Kidney epithelial cell (primary cell): ENCODE data around the gene HHAT. TPM values are rescaled to one million over a fixed set of nuclear protein-coding genes. Genes with fewer than 3 reads are reported as not detected.

ENCODE experiments used
- DNase-seq: peaks from one replicate; pipeline ENCODE4 v3.0.0-alpha.2; 2010; ENCODE audit warnings: low read depth
- H3K27me3 ChIP-seq: 2 replicates; pipeline ENCODE4 v1.6.0; 2011; ENCODE audit warnings: low read length; ENCODE audit not compliant: control insufficient read depth, insufficient read depth
- H3K36me3 ChIP-seq: 2 replicates; pipeline ENCODE4 v1.5.1; 2011; ENCODE audit warnings: low read length; ENCODE audit not compliant: control insufficient read depth, insufficient read depth
- H3K4me3 ChIP-seq: 2 replicates; pipeline ENCODE4 v1.5.1; 2011; ENCODE audit warnings: low read depth, mild to moderate bottlenecking, control low read depth, low read length
- total RNA-seq: library from RNA; depleted of rRNA; stranded (reverse); fragments of >200 nt; gene quantifications from 2 replicates; pipeline ENCODE4 v1.2.3, GENCODE V29; 2015
- TF ChIP-seq, protein P1 (sequence below): IDR thresholded peaks from 2 replicates; pipeline ENCODE4 v1.5.1; 2011; ENCODE audit warnings: mild to moderate bottlenecking, moderate library complexity, low read length, control low read depth, inconsistent platforms; ENCODE audit not compliant: insufficient read depth, poor library complexity, severe bottlenecking

HHAT gene
- total RNA-seq, 1 donor from 2014 or later = 15.0 TPM

DNA sequence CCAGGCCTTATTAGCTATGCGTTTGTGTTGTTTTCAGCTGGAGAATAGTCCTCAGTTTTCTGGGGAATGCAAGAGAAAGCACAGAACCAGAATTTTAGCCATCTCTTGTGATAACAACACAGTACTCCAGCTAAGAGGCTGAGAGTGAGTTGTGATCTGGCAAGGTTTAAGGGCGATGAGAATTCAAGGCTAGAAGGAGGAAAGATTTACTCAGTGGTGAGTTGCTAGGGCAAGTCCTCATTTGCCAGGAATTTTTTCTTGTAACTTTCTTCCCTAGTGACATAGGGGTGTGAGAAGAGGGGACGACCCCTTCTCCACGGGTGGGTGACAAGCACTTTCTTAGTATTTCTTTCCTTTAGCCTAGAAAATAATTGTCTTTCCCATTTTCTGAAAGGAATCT, 53.2 kb downstream of the HHAT start:
- no peak overlapping the region for H3K4me3 ChIP-seq
- H3K27me3 ChIP-seq = no peaks in the 10 kb centered on the region
- DNase-seq = no peak
- H3K36me3 ChIP-seq = no peaks in the 10 kb centered on the region
- TF ChIP-seq, protein P1, sequence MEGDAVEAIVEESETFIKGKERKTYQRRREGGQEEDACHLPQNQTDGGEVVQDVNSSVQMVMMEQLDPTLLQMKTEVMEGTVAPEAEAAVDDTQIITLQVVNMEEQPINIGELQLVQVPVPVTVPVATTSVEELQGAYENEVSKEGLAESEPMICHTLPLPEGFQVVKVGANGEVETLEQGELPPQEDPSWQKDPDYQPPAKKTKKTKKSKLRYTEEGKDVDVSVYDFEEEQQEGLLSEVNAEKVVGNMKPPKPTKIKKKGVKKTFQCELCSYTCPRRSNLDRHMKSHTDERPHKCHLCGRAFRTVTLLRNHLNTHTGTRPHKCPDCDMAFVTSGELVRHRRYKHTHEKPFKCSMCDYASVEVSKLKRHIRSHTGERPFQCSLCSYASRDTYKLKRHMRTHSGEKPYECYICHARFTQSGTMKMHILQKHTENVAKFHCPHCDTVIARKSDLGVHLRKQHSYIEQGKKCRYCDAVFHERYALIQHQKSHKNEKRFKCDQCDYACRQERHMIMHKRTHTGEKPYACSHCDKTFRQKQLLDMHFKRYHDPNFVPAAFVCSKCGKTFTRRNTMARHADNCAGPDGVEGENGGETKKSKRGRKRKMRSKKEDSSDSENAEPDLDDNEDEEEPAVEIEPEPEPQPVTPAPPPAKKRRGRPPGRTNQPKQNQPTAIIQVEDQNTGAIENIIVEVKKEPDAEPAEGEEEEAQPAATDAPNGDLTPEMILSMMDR = no peak

DNA sequence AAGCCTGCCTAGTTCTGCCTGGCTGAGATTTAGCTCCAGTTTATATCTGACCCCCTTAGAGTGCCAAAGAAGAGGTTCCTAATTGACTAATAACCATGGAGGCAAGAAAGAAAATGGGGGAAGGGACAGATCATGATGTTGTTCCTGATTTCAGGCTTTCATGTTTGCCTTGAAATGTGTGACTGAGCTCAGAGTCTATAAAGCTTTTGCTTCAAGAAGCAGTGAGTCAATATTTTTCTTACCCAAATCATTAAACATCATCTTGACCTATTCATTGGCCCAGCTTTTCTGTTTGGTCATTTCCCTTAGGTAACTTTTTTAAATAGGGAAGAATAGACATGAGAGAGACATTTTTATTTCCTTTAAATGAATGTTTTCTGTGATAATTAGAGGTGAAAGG, 55.9 kb downstream of the HHAT start:
- TF ChIP-seq, protein P1 = no peak
- DNase-seq = peak; percentile 65
- H3K36me3 ChIP-seq = no peaks in the 10 kb centered on the region
- no peaks in the 10 kb centered on the region for H3K27me3 ChIP-seq
- H3K4me3 ChIP-seq = no peak overlapping the region

DNA sequence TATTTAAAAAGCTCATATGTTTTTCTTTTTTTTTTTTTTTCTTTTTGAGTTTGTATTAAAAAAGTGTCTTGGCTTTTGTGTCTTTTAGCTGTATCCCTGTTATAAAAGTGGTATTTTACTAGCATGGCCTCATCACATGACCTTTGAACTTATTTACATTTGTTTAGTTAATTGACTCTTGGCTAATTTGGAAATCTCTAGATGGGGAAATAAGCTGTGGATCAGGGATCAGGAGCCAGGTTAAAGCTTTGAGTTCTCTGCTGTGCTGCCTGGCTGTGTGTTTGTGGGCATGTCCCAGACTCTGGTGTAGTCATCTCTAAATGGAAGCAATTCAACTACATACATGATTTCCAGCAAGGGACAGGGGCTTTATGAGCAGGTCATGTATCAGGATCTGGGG, 56.5 kb downstream of the HHAT start:
- H3K27me3 ChIP-seq = no peaks in the 10 kb centered on the region
- TF ChIP-seq, protein P1 = no peak
- H3K4me3 ChIP-seq = no peak overlapping the region
- DNase-seq = no peak
- no peaks in the 10 kb centered on the region for H3K36me3 ChIP-seq

DNA sequence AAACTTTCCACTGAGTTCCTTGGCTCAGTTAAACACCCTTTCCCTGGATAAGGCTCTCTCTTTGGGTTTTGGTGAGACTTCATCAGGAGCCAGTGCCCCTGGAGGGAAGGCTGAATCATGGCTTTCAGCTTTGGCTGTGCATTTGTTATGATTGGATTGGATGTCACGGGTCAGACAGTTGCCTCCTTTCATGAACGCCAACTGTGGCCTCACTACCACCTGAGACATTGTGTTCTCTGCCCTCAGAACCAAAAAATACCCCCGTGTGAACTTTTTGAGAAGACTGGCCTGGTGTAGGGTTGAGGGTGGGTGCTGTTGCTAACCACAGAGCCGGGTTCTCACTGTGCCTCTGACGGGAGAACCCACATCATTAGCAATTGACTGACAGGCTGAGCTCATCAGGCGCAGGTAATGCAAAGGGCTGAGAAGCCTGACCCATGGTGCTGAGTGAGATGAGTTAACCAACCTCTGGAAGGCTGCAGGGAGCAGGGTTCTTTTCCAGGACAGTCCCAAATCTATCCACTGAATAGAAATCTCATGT, 65.6 kb downstream of the HHAT start:
- Histone ChIP-seq H3K36me3 (no peaks in the 10 kb centered on the region), H3K27me3 (no peaks in the 10 kb centered on the region), H3K4me3 (no peak overlapping the region)
- no peak for DNase-seq
- TF ChIP-seq, protein P1 = no peak

DNA sequence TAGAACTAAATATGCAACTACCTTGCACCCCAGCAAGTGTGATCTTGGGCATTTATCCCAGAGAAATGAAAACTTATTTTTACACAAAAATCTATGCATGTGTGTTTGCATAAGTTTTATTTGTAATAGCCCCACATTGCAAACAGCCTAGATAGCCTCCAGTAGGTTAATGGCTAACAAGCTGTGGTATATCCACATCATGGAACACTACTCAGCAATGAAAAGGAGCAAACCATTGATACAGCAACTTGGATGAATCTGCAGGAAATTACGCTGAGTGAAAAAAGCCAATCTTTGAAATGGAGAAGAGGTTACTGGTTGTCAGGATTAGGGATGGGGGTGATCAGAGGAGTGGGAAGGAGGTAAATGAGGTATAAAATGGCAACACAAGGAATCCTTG, 67.8 kb downstream of the HHAT start:
- H3K27me3 ChIP-seq = no peaks in the 10 kb centered on the region
- no peak for DNase-seq
- TF ChIP-seq, protein P1 = no peak

DNA sequence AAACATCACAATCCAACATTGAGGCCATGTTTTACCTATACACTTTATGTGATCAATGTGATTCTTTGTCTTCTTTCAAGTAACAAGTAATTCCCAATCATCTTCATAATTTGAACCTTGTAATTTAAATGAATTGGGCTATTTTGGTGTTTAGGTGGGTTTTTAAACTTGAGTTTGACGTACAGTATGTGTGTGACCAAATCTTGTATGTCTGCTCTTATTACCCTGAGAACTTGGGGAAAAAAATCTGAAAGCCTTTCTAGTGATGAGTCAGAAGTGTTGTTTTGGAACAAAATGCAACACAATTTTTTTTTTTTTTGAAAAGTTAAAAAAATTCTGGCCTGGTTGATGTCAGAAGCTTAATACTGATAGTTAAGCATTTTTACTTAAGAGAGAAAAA, 68.5 kb downstream of the HHAT start:
- H3K36me3 ChIP-seq = no peaks in the 10 kb centered on the region
- TF ChIP-seq, protein P1 = no peak
- DNase-seq = no peak
- no peaks in the 10 kb centered on the region for H3K27me3 ChIP-seq
- no peak overlapping the region for H3K4me3 ChIP-seq

More for the DNA sequence above, 67.8 kb downstream of the HHAT start:
- Histone ChIP-seq H3K4me3 (no peak overlapping the region), H3K36me3 (no peaks in the 10 kb centered on the region)
